Adrenal gland (tissue), 19 donors: ENCODE measurements around the gene TRIO. TPM values are rescaled to one million over a fixed set of nuclear protein-coding genes. Genes with fewer than 3 reads are reported as not detected.
"Not testable (repeated sequence)": the region's sequence is repeated elsewhere in the genome, so short reads cannot be mapped to it uniquely, and the experiment has no call there.

Source experiments
- DNase-seq, 7 donors: peaks; one replicate each; pipeline ENCODE4 v3.0.0-alpha.2; 2019 to 2020
- H3K27ac ChIP-seq, 5 donors: fragments of 200-600 bp; sonication (generic) in 4 of 5; 1 replicate in 3 of 5; 2 replicates in 2 of 5; pipeline versions ENCODE4 v1.5.1 to v1.8.0; 2016 to 2020; ENCODE audit warnings: mild to moderate bottlenecking in 1 of 5
- H3K27me3 ChIP-seq: fragments of 200-600 bp; 2 replicates; pipeline ENCODE4 v1.8.0; 2021
- H3K36me3 ChIP-seq, 2 donors: fragments of 200-600 bp; replicated peaks in 1 of 2; 1 replicate in 1 of 2; 2 replicates in 1 of 2; pipeline versions ENCODE4 v1.5.1 to v1.8.0; 2018 to 2022
- H3K4me1 ChIP-seq, 2 donors: fragments of 200-600 bp; replicated peaks in 1 of 2; 1 replicate in 1 of 2; 2 replicates in 1 of 2; pipeline versions ENCODE4 v1.5.1 to v1.8.0; 2018 to 2021
- H3K4me3 ChIP-seq, 4 donors: fragments of 200-600 bp; sonication (generic) in 3 of 4; one replicate each; pipeline ENCODE4 v1.5.1; 2016 to 2018
- H3K9me3 ChIP-seq, 3 donors: fragments of 200-600 bp; sonication (generic) in 1 of 3; replicated peaks in 1 of 3; 1 replicate in 2 of 3; 2 replicates in 1 of 3; pipeline versions ENCODE4 v1.5.1 to v1.8.0; 2016 to 2021
- POLR2A ChIP-seq, 2 donors: fragments of 450-650 bp; IDR thresholded peaks; one replicate each; pipeline ENCODE4 v1.6.1; 2017; ENCODE audit warnings: antibody characterized with exemption in 2 of 2, mild to moderate bottlenecking in 2 of 2, moderate library complexity in 1 of 2
- WGBS, 4 donors: extraction: QIAGEN DNeasy Blood & Tissue Kit in 2 of 4; methylation state at CpG; one replicate each; pipeline versions ENCODE4 v1.1.5 to v1.1.7; 2013 to 2017; 5-methylcytosine and 5-hydroxymethylcytosine counted together
- intact Hi-C, 2 donors: fragments of 100-400 bp; cut with DNase I; formaldehyde crosslinking; loops; one replicate each; pipeline versions ENCODE4 v1.14.1 to v1.15.0; 2022 to 2023
- long read RNA-seq, 10 donors: library from polyadenylated mRNA in 3 of 10; unstranded in 2 of 10; stranded (forward) in 1 of 10; transcript quantifications; one replicate each; pipeline ENCODE4 v2.0.0 and lab custom pipeline, GENCODE V29; 2021 to 2026
- polyA plus RNA-seq, 3 donors: library from polyadenylated mRNA; stranded (reverse); fragments of 200-250 nt in 2 of 3; fragments of 350-450 nt in 1 of 3; fragmentation: Illumina TruSeq in 1 of 3; extraction: RNeasy Lipid Tissue Mini Kit (QIAGEN cat#74804) in 1 of 3; gene quantifications; one replicate each; pipeline ENCODE4 v1.2.3, GENCODE V29; 2013 to 2014
- total RNA-seq, 9 donors: library from RNA; depleted of rRNA in 4 of 9; stranded (reverse); fragments of >200 nt in 4 of 9; fragments of 120-200 nt in 1 of 9; fragmentation: NEBNext Ultra II Directional in 1 of 9; extraction: Animal tissue kit (Norgen Biotek cat#: 25700) in 1 of 9; gene quantifications; one replicate each; pipeline versions ENCODE4 v1.1.0 to v1.2.4, GENCODE V29; 2013 to 2023
- TF ChIP-seq, protein P1 (sequence below), 6 experiments: fragments of 450-650 bp in 4 of 6; fragments of 200-600 bp in 2 of 6; sonication (generic) in 1 of 6; IDR thresholded peaks; 1 replicate in 5 of 6; 2 replicates in 1 of 6; pipeline versions ENCODE4 v1.5.1 to v1.8.0; 2016 to 2021; ENCODE audit warnings: antibody characterized with exemption in 6 of 6, mild to moderate bottlenecking in 2 of 6, moderate library complexity in 1 of 6
- donor health status: healthy with polysubstance abuse.
- donor health status: Bipolar disorder and iron deficiency.
- donor health status: DM: yes; HTN: yes; CAD: no.
- donor health status: DM: no; HTN: no; CAD: no.
- donor health status: DM: no; HTN: no; CAD: no.
- donor health status: DM: yes; HTN: yes; CAD: no.

The TRIO gene
- 100 to 1,000 TPM in 1 of 9 donors, 10 to 100 TPM in 8; 41.1 to 108 (median 75.7) TPM for total RNA-seq
- polyA plus RNA-seq, result 100 to 1,000 TPM in 1 of 3 donors, 10 to 100 TPM in 2; 27.3 to 109 (median 58.9) TPM
- long read RNA-seq, donor 1, partial matches to known transcripts, result 10 of 14 reads
- long read RNA-seq, donor 1, other reads (novel, unspliced or antisense), result 0 of 14 reads
- long read RNA-seq, donor 2, partial matches to known transcripts, result 15 of 18 reads
- long read RNA-seq, donor 2, other reads (novel, unspliced or antisense), result 0 of 18 reads
- long read RNA-seq, donor 3, result 0 reads
- long read RNA-seq, donor 4, partial matches to known transcripts, result 1 of 1 reads
- long read RNA-seq, donor 4, other reads (novel, unspliced or antisense), result 0 of 1 reads
- long read RNA-seq, donor 5, partial matches to known transcripts, result 9 of 13 reads
- long read RNA-seq, donor 5, other reads (novel, unspliced or antisense), result 4 of 13 reads
- long read RNA-seq, donor 6, partial matches to known transcripts, result 1 of 3 reads
- long read RNA-seq, donor 6, other reads (novel, unspliced or antisense), result 2 of 3 reads
- long read RNA-seq, donor 7, partial matches to known transcripts, result 6 of 11 reads
- long read RNA-seq, donor 7, other reads (novel, unspliced or antisense), result 0 of 11 reads
- long read RNA-seq, donor 8, partial matches to known transcripts, result 0 of 2 reads
- long read RNA-seq, donor 8, other reads (novel, unspliced or antisense), result 0 of 2 reads
- long read RNA-seq, donor 9, partial matches to known transcripts, result 0 of 3 reads
- long read RNA-seq, donor 9, other reads (novel, unspliced or antisense), result 0 of 3 reads
- long read RNA-seq, donor 10, partial matches to known transcripts, result 0 of 1 reads
- long read RNA-seq, donor 10, other reads (novel, unspliced or antisense), result 0 of 1 reads

DNA sequence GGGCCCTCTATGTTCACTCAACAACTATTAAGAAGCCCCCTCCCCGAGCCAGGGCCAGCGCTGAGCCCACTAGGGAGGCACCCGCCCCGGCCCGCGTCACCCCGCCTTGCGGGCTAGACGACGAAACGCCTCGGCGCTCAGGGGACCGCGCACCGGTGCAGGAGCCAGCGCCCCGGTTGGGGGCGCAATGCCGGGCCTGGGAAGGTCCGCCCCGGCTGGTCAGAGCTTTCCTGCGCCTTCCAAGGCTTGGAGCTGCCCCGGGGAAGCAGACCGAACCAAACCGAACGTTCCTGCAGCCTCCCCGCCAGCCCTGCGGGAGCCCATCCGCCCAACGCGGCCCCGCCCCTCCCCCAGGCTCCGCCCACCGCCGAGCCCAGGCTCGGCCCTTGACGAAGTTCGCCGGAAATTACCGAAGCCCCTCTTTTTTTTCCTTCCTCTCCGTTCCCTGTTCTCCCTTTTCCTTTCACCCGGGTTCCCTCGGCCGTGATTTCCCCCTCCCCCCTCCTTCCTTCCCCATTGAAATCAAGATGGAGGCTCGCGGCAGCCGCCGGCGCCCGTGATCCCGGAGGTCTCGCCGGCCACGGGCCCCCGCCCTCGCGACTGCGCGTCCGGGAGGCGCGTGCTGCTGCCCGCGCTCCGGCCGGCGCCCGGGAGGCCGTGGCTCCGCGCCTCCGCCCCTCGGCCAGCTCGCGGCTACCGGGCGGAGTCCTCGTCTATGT lies at the start of gene TRIO:
Gene TRIO, plus strand, starts transcription at position 516 of the 719 bp plus-strand sequence. CDS start 384 bp downstream, outside the sequence.
- H3K4me1 ChIP-seq, result peaks cover 28 to 36% of the 10 kb centered on the region in 2 donors
- TF ChIP-seq, protein P1, sequence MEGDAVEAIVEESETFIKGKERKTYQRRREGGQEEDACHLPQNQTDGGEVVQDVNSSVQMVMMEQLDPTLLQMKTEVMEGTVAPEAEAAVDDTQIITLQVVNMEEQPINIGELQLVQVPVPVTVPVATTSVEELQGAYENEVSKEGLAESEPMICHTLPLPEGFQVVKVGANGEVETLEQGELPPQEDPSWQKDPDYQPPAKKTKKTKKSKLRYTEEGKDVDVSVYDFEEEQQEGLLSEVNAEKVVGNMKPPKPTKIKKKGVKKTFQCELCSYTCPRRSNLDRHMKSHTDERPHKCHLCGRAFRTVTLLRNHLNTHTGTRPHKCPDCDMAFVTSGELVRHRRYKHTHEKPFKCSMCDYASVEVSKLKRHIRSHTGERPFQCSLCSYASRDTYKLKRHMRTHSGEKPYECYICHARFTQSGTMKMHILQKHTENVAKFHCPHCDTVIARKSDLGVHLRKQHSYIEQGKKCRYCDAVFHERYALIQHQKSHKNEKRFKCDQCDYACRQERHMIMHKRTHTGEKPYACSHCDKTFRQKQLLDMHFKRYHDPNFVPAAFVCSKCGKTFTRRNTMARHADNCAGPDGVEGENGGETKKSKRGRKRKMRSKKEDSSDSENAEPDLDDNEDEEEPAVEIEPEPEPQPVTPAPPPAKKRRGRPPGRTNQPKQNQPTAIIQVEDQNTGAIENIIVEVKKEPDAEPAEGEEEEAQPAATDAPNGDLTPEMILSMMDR (IDR thresholded peaks at IDR 0.05), result peak; percentile 28 to 55 (median 49)
- peak; percentile 43 to 74 for TF ChIP-seq POLR2A (IDR thresholded peaks at IDR 0.05)

DNA sequence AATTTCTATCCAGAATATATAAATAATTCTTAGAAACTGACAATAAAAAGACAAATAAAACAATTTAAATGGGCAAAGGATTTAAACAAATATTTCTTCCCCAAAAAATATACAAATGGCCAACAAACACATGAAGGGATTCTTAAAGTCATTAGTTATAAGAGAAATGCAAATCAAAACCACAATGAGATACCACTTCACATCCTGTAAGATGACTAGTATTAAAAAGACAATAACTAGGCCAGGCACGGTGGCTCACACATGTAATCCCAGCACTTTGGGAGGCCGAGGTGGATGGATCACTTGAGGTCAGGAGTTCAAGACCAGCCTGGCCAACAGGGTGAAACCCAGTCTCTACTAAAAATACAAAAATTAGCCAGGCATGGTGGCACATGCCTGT lies 45.8 kb upstream of the TRIO start:
- H3K36me3 ChIP-seq, H3K4me1 ChIP-seq, DNase-seq, H3K9me3 ChIP-seq, H3K27ac ChIP-seq, H3K27me3 ChIP-seq, intact Hi-C loops, H3K4me3 ChIP-seq: not testable (repeated sequence)
- 69 to 83% (median 79%) methylated on average over 2 of the region's 2 CpGs for WGBS, 4 donors

More for the DNA sequence above, at the start of gene TRIO:
- Histone ChIP-seq H3K4me3 (peak within 1 kb of the TSS; percentile 62 to 93 (median 86)), H3K9me3 (no peaks in the 10 kb centered on the region), H3K27ac (peak within 1 kb of the TSS; percentile 51 to 97 (median 87)), H3K27me3 (no peaks in the 10 kb centered on the region), H3K36me3 (no peaks in the 10 kb centered on the region)
- intact Hi-C loops, result loop anchor here (10.0 kb wide), 3 partner anchors 62 to 122 kb away; no protein-coding TSS in a partner anchor
- 0 to 1% (median 1%) methylated on average over 10 to 79 of the region's 79 CpGs for WGBS, 4 donors
- DNase-seq, result peak; percentile 91 to 96 (median 95)

DNA sequence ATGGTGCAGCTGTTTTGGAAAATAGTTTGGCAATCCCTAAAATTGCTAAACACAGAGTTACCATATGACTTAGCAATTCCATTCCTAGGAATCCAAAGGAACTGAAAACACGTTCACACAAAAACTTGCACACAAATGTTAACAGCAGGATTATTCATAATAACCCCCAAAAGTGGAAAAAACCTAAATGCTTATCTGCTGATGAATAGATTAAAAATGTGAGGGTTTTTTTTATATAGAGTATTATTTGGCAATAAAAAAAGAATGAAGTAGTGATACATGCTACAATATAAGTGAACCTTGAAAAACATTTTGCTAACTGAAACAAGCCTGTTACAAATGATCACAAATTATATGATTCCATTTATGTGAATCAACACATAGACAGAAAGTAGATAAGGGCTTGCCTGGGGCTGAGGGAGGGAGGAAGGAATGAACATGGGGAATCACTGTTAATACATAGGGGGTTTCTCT lies 45.1 kb upstream of the TRIO start:
- intact Hi-C loops, result no loop called here
- Histone ChIP-seq H3K27ac (no peak overlapping the region), H3K4me1 (no peaks in the 10 kb centered on the region), H3K27me3 (no peaks in the 10 kb centered on the region), H3K36me3 (no peaks in the 10 kb centered on the region), H3K9me3 (peaks cover 0 to 4% (median 0%) of the 10 kb centered on the region in 3 donors), H3K4me3 (no peak overlapping the region)
- 79 to 94% (median 87%) methylated on average over 1 of the region's 1 CpG for WGBS, 4 donors
- DNase-seq, result no peak
- TF ChIP-seq, protein P1 (IDR thresholded peaks at IDR 0.05), result no peak
- no peak for TF ChIP-seq POLR2A (IDR thresholded peaks at IDR 0.05)

DNA sequence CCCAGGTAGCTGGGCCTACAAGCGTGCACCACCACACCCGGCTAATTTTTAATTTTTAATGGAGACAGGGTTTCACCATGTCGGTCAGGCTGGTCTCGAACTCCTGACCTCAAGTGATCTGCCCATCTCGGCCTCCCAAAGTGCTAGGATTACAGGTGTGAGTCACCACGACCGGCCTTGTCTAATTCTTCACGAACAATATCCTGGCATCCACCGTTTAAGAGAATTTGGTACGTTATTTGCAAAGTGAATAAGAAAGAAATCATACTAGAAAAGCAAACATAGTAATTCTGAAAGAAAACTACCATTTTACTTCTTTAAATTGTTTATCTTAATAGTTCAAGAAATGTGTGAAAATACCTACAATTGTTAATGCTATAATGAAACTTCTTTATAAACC lies 42.9 kb upstream of the TRIO start:
- WGBS, 4 donors, result 88 to 91% (median 90%) methylated on average over 10 of the region's 10 CpGs
- intact Hi-C loops, result loop anchor here in 1 of 2 donors (10.0 kb wide), 1 partner anchor 105 kb away; no protein-coding TSS in a partner anchor
- no peaks in the 10 kb centered on the region for H3K4me1 ChIP-seq
- no peaks in the 10 kb centered on the region for H3K27me3 ChIP-seq
- H3K27ac ChIP-seq, result no peak overlapping the region
- no peak overlapping the region for H3K4me3 ChIP-seq
- peaks cover 0 to 4% (median 0%) of the 10 kb centered on the region in 3 donors for H3K9me3 ChIP-seq
- H3K36me3 ChIP-seq, result no peaks in the 10 kb centered on the region
- DNase-seq, result no peak
- TF ChIP-seq POLR2A (IDR thresholded peaks at IDR 0.05), result no peak
- TF ChIP-seq, protein P1 (IDR thresholded peaks at IDR 0.05), result no peak
